Measurements from ENCODE around the gene MEPE. TPM values are rescaled to one million over a fixed set of nuclear protein-coding genes. Genes with fewer than 3 reads are reported as not detected.

MEPE gene
- total RNA-seq, 1 experiment from 2014 or later, result not detected

GRCh38 chr4:87838205-87838604 lies 5.4 kb downstream of the MEPE start (continued):
- TF ChIP-seq ATF3 (IDR thresholded peaks at IDR 0.05) (no peak), SP1 (IDR thresholded peaks at IDR 0.05; ENCODE audit: low read depth) (no peak)

GRCh38 chr4:87838890-87839591 lies 6.3 kb downstream of the MEPE start:
- CTCF ChIA-PET, result interaction anchor here (0.8 to 3.4 kb wide), 14 partner anchors 10 to 570 kb away, joined by 3 to 60 read pairs (median 4); no protein-coding TSS in a partner anchor
- Histone ChIP-seq H3K79me2 (ENCODE audit: insufficient read depth, low read length) (no peaks in the 10 kb centered on the region), H3K36me3 (ENCODE audit: control insufficient read depth in 1 of 2, insufficient read depth in 2 of 2, low read length in 2 of 2) (no peaks in the 10 kb centered on the region), H3K4me1 (ENCODE audit: control insufficient read depth in 1 of 2, insufficient read depth in 2 of 2, low read length in 2 of 2) (0 out of 4 replicates have a peak, but pooled peaks cover 2 to 4% of the 10 kb centered on the region in 2 experiments), H3K9me3 (ENCODE audit: control insufficient read depth in 1 of 2, insufficient read depth in 1 of 2, low read depth in 1 of 2, low read length in 2 of 2) (no peaks in the 10 kb centered on the region), H3K4me2 (ENCODE audit: low read length) (no peak overlapping the region), H3K9me2 (ENCODE audit: insufficient read depth) (no peaks in the 10 kb centered on the region), H3K27me3 (ENCODE audit: insufficient read depth, low read length) (no peaks in the 10 kb centered on the region), H4K20me1 (ENCODE audit: insufficient read depth) (no peaks in the 10 kb centered on the region), H3K9ac (ENCODE audit: low read length) (no peak overlapping the region), H2AFZ (ENCODE audit: low read depth, low read length, poor library complexity, severe bottlenecking) (peak overlapping the region; percentile 91), H3K27ac (ENCODE audit: low read depth, low read length) (no peak overlapping the region), H3K4me3 (replicated peaks in 1 of 2; ENCODE audit: low read depth in 1 of 2, low read length in 2 of 2) (no peak overlapping the region)
- TF ChIP-seq RAD21 (IDR thresholded peaks at IDR 0.05; ENCODE audit: low read depth), result peak; percentile 78
- TF ChIP-seq JUND (IDR thresholded peaks at IDR 0.05), result no peak
- TF ChIP-seq ZBTB33 (IDR thresholded peaks at IDR 0.05; ENCODE audit: extremely low read depth, insufficient replicate concordance, low read length), result no peak
- TF ChIP-seq CTCF (IDR thresholded peaks at IDR 0.05 in 2 of 3, conservative IDR thresholded peaks at IDR 0.05 in 1 of 3; ENCODE audit: borderline replicate concordance in 1 of 3, insufficient read depth in 1 of 3, low read depth in 2 of 3, low read length in 2 of 3), result peak; percentile 63 to 73 (median 67); a peak in 5 of 6 replicates
- TF ChIP-seq CEBPB (IDR thresholded peaks at IDR 0.05; ENCODE audit: low read depth), result no peak
- no peak for TF ChIP-seq SP1 (IDR thresholded peaks at IDR 0.05; ENCODE audit: low read depth)
- TF ChIP-seq TCF7L2 (IDR thresholded peaks at IDR 0.05; ENCODE audit: borderline replicate concordance, extremely low read depth, insufficient read depth, insufficient read length), result no peak
- no peak for TF ChIP-seq MAX (IDR thresholded peaks at IDR 0.05)
- TF ChIP-seq EZH2phosphoT487 (IDR thresholded peaks at IDR 0.05; ENCODE audit: borderline replicate concordance), result no peak
- intact Hi-C loops (cut with micrococcal nuclease), result loop anchor here (1.0 to 5.0 kb wide), 4 partner anchors 160 to 567 kb away; no protein-coding TSS in a partner anchor
- no TSS peak for BruUV-seq (replicated peaks)
- RAD21 ChIA-PET (ENCODE audit: low non-redundant PET in 1 of 2, low total read pairs in 2 of 2, uncharacterized antibody in 2 of 2, unreplicated experiment in 2 of 2), result interaction anchor here in 1 of 2 experiments (1.1 kb wide), 1 partner anchor 21 kb away, joined by 3 read pairs; no protein-coding TSS in a partner anchor
- ATAC-seq (peak; percentile 67), DNase-seq (ENCODE audit: low read depth, low spot score) (no peak)
- POLR2A ChIA-PET, result no interaction called here
